ENCODE results near the gene OR12D2. TPM values are rescaled to one million over a fixed set of nuclear protein-coding genes. Genes with fewer than 3 reads are reported as not detected.

The OR12D2 gene
- total RNA-seq, 1 donor from 2014 or later, result not detected

DNA sequence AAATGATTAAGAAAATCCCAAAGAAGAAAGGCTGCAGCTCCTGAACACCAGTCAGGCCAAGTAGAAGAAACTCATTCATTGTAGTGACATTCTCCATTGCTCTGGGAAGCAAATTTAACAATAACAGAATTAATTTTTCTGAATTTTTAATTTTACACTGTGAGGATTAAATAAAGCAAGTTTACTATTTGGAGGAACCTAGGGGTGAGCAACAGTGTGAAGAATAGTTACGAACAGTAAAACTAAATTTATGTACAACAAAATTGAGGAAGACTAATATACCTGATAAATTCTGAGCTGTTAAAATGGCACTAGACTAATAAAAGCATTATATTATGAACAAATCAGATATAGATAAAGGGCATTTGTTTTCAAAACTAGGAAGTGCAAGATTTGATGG, 20.2 kb upstream of the OR12D2 start, which contains the start of gene OR12D3:
OR12D3 (minus strand) TSS at position 101 of the 400 bp plus-strand sequence; CDS start at position 97, 4 bp downstream.
- no peaks in the 10 kb centered on the region for H3K9me3 Mint-ChIP-seq (ENCODE audit: unreplicated experiment)
- peaks cover 2% of the 10 kb centered on the region for H3K4me1 Mint-ChIP-seq (ENCODE audit: unreplicated experiment)
- no peaks in the 10 kb centered on the region for H3K36me3 Mint-ChIP-seq (ENCODE audit: low read depth, unreplicated experiment)
- H3K27ac Mint-ChIP-seq (ENCODE audit: unreplicated experiment), result no peak within 1 kb of the TSS
- H3K4me3 Mint-ChIP-seq (ENCODE audit: unreplicated experiment), result no peak within 1 kb of the TSS
- no peaks in the 10 kb centered on the region for H3K27me3 Mint-ChIP-seq (ENCODE audit: unreplicated experiment)
- TF ChIP-seq, protein P1, sequence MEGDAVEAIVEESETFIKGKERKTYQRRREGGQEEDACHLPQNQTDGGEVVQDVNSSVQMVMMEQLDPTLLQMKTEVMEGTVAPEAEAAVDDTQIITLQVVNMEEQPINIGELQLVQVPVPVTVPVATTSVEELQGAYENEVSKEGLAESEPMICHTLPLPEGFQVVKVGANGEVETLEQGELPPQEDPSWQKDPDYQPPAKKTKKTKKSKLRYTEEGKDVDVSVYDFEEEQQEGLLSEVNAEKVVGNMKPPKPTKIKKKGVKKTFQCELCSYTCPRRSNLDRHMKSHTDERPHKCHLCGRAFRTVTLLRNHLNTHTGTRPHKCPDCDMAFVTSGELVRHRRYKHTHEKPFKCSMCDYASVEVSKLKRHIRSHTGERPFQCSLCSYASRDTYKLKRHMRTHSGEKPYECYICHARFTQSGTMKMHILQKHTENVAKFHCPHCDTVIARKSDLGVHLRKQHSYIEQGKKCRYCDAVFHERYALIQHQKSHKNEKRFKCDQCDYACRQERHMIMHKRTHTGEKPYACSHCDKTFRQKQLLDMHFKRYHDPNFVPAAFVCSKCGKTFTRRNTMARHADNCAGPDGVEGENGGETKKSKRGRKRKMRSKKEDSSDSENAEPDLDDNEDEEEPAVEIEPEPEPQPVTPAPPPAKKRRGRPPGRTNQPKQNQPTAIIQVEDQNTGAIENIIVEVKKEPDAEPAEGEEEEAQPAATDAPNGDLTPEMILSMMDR (IDR thresholded peaks at IDR 0.05; ENCODE audit: unreplicated experiment), result no peak
- no peak for DNase-seq (ENCODE audit: low spot score)

DNA sequence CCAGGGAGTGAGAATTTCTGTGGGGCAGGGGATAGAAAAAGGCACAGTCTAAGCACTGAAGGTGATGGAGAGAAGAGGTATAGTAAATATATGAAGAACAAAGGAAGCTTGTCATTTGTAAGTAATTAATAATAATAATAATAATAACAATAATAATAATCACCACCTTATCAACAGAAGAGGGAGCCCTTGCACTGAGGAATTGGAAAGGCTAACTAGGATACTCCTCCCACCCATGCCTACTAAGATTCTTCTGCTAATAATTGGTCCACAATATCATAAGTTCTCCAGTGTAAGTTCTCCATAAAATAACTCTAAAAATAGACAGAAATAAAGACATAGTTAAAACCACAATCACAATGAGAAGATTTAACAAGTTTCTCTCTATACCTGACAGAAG, 19.4 kb upstream of the OR12D2 start:
- TF ChIP-seq, protein P1 (IDR thresholded peaks at IDR 0.05; ENCODE audit: unreplicated experiment), result peak; percentile 45
- H3K27ac Mint-ChIP-seq (ENCODE audit: unreplicated experiment), result no peak overlapping the region
- DNase-seq (ENCODE audit: low spot score), result no peak
- H3K4me3 Mint-ChIP-seq (ENCODE audit: unreplicated experiment), result no peak overlapping the region
- H3K27me3 Mint-ChIP-seq (ENCODE audit: unreplicated experiment), result no peaks in the 10 kb centered on the region
- peaks cover 4% of the 10 kb centered on the region for H3K4me1 Mint-ChIP-seq (ENCODE audit: unreplicated experiment)
- H3K36me3 Mint-ChIP-seq (ENCODE audit: low read depth, unreplicated experiment), result no peaks in the 10 kb centered on the region
- H3K9me3 Mint-ChIP-seq (ENCODE audit: unreplicated experiment), result no peaks in the 10 kb centered on the region

DNA sequence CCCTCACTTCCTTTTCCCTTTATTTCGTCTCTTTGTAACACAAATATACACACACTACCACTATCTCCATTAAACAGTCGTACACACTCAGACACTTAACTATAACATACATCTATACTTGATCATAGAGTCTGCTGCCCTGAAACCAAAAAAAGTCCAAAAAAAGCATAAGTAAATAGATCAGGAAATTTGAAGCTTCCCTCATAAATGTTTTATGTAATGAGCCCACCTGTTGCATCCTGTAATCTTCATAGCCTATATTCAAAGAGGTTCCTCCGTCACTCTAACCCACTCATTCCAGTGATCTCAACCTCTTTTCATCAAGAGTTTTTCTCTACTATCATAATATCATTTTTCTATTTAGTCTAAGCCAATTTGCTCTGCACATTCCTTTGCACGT, 6.9 kb upstream of the OR12D2 start:
- TF ChIP-seq, protein P1 (IDR thresholded peaks at IDR 0.05; ENCODE audit: unreplicated experiment), result no peak
- Mint-ChIP-seq H3K4me1 (ENCODE audit: unreplicated experiment) (no peaks in the 10 kb centered on the region), H3K4me3 (ENCODE audit: unreplicated experiment) (no peak overlapping the region), H3K27ac (ENCODE audit: unreplicated experiment) (no peak overlapping the region), H3K36me3 (ENCODE audit: low read depth, unreplicated experiment) (peaks cover 2% of the 10 kb centered on the region), H3K9me3 (ENCODE audit: unreplicated experiment) (no peaks in the 10 kb centered on the region), H3K27me3 (ENCODE audit: unreplicated experiment) (peaks cover 2% of the 10 kb centered on the region)
- no peak for DNase-seq (ENCODE audit: low spot score)

DNA sequence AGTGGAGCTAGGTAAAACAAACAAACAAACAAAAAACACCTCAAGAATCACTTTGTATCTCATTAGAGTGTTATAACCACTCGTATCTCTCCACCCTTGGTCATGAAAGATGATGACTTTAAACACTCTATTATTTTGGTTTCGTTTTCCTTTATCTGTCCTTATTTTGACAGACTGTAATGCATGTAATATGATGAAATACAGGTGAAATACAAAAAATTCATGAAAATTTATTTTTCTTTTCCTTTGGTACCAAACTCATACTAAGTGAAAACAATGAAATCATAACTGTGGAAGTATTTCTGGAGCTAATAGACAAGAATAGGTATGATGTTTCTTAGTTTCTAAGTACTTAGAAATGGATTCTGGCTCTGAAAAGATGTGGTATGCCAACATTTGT, 4.1 kb downstream of the OR12D2 start:
- H3K27ac Mint-ChIP-seq (ENCODE audit: unreplicated experiment), result no peak overlapping the region
- no peak overlapping the region for H3K4me3 Mint-ChIP-seq (ENCODE audit: unreplicated experiment)
- no peaks in the 10 kb centered on the region for H3K9me3 Mint-ChIP-seq (ENCODE audit: unreplicated experiment)
- no peak for DNase-seq (ENCODE audit: low spot score)
- no peaks in the 10 kb centered on the region for H3K4me1 Mint-ChIP-seq (ENCODE audit: unreplicated experiment)
- no peaks in the 10 kb centered on the region for H3K27me3 Mint-ChIP-seq (ENCODE audit: unreplicated experiment)
- H3K36me3 Mint-ChIP-seq (ENCODE audit: low read depth, unreplicated experiment), result no peaks in the 10 kb centered on the region
- TF ChIP-seq, protein P1 (IDR thresholded peaks at IDR 0.05; ENCODE audit: unreplicated experiment), result no peak

DNA sequence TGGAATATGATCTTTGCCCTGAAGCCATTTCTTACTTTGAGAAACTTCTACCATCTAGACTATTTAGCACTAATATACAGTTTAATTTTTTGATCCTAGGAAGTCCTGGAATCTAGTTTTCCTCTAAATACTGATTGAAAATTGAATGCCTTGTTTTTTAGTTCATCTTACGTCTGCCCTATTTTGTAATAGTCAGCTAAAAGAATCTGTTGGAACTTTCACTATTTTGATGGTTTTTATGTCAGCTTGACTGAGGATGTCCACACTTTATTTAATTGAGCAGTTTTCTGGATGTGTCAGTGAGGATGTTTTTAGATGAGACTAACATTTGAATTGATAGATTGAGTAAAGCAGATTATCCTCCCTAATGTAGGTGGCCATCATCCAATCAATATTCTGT, 8.4 kb downstream of the OR12D2 start:
- TF ChIP-seq, protein P1 (IDR thresholded peaks at IDR 0.05; ENCODE audit: unreplicated experiment), result no peak
- Mint-ChIP-seq H3K27ac (ENCODE audit: unreplicated experiment) (no peak overlapping the region), H3K4me3 (ENCODE audit: unreplicated experiment) (no peak overlapping the region), H3K27me3 (ENCODE audit: unreplicated experiment) (no peaks in the 10 kb centered on the region), H3K36me3 (ENCODE audit: low read depth, unreplicated experiment) (no peaks in the 10 kb centered on the region), H3K9me3 (ENCODE audit: unreplicated experiment) (no peaks in the 10 kb centered on the region), H3K4me1 (ENCODE audit: unreplicated experiment) (no peaks in the 10 kb centered on the region)
- no peak for DNase-seq (ENCODE audit: low spot score)
